Right lobe of liver (tissue), 6 donors: ENCODE results near the gene MYH14. TPM values are rescaled to one million over a fixed set of nuclear protein-coding genes. Genes with fewer than 3 reads are reported as not detected.

ENCODE experiments used
- ATAC-seq, 4 donors: fragments of 200-7000 bp; cut with Tn5 transposase; one replicate each; pipeline ENCODE4 v1.9.1; 2020; ENCODE audit warnings: mild to moderate bottlenecking in 4 of 4, moderate library complexity in 4 of 4
- DNase-seq, 3 donors: peaks; one replicate each; pipeline ENCODE4 v3.0.0-alpha.2; 2020
- H3K27ac ChIP-seq, 3 donors: fragments of 200-600 bp; one replicate each; pipeline ENCODE4 v1.8.0; 2022
- H3K27me3 ChIP-seq, 2 donors: fragments of 200-600 bp; one replicate each; pipeline ENCODE4 v1.8.0; 2022
- H3K36me3 ChIP-seq, 4 donors: fragments of 200-600 bp; sonication (generic) in 1 of 4; one replicate each; pipeline versions ENCODE4 v1.5.1 to v1.8.0; 2017 to 2022; ENCODE audit warnings: control low read depth in 1 of 4
- H3K4me1 ChIP-seq, 4 donors: fragments of 200-600 bp; sonication (generic) in 1 of 4; one replicate each; pipeline versions ENCODE4 v1.5.1 to v1.8.0; 2017 to 2022; ENCODE audit warnings: control low read depth in 1 of 4
- H3K4me3 ChIP-seq, 3 donors: fragments of 200-600 bp; one replicate each; pipeline ENCODE4 v1.8.0; 2022
- H3K9me3 ChIP-seq, 4 donors: fragments of 200-600 bp; sonication (generic) in 1 of 4; one replicate each; pipeline versions ENCODE4 v1.5.1 to v1.8.0; 2017 to 2022; ENCODE audit warnings: control low read depth in 1 of 4
- CTCF ChIP-seq, 4 donors: fragments of 200-600 bp in 3 of 4; fragments of 450-650 bp in 1 of 4; IDR thresholded peaks; one replicate each; pipeline versions ENCODE4 v1.5.1 to v1.8.0; 2016 to 2022; ENCODE audit warnings: antibody characterized with exemption in 4 of 4, mild to moderate bottlenecking in 2 of 4
- POLR2A ChIP-seq: fragments of 450-650 bp; IDR thresholded peaks from one replicate; pipeline ENCODE4 v1.6.1; 2017; ENCODE audit warnings: antibody characterized with exemption, mild to moderate bottlenecking
- WGBS: methylation state at CpG from one replicate; pipeline ENCODE4 v1.1.6; 2018; ENCODE audit warnings: low coverage, low lambda C conversion rate; ENCODE audit not compliant: insufficient coverage; ENCODE audit errors: missing lambda C conversion rate; 5-methylcytosine and 5-hydroxymethylcytosine counted together
- intact Hi-C, 2 donors: fragments of 100-400 bp; cut with DNase I; formaldehyde crosslinking; loops; one replicate each; pipeline versions ENCODE4 v1.11.2 to v1.14.1; 2022
- total RNA-seq, 6 experiments: library from RNA; depleted of rRNA in 2 of 6; stranded (reverse); fragments of >200 nt in 2 of 6; fragmentation: NEBNext Ultra II Directional in 3 of 6; extraction: Animal tissue kit (Norgen Biotek cat#: 25700) in 3 of 6; gene quantifications; one replicate each; pipeline versions ENCODE4 v1.1.0 to v1.2.4, GENCODE V29; 2016 to 2023
- donor health status: DM: no; HTN: yes; CAD: no.
- donor health status: DM: no; HTN: no; CAD: no.
- donor health status: DM: no; HTN: no; CAD: no.
- donor health status: DM: no; HTN: yes; CAD: no.
- donor health status: DM: no; HTN: yes; CAD: no.

The MYH14 gene
- total RNA-seq, 6 experiments from 2014 or later, result 49.1 to 89.0 (median 65.8) TPM

GRCh38 chr19:50178859-50179537, 24.4 kb upstream of the MYH14 start:
- TF ChIP-seq POLR2A, result no peak
- TF ChIP-seq CTCF (IDR thresholded peaks at IDR 0.05), result no peak
- intact Hi-C loops, result no loop called here

GRCh38 chr19:50181121-50181520, 22.3 kb upstream of the MYH14 start:
- no peaks in the 10 kb centered on the region for H3K4me1 ChIP-seq
- no peaks in the 10 kb centered on the region for H3K27me3 ChIP-seq
- H3K4me3 ChIP-seq, result no peak overlapping the region
- no peaks in the 10 kb centered on the region for H3K36me3 ChIP-seq
- DNase-seq, result no peak
- H3K27ac ChIP-seq, result no peak overlapping the region
- TF ChIP-seq CTCF (IDR thresholded peaks at IDR 0.05) (no peak), POLR2A (no peak)
- ATAC-seq, result no peak
- intact Hi-C loops, result no loop called here
- H3K9me3 ChIP-seq, result no peaks in the 10 kb centered on the region
- 49% methylated on average over 5 of the region's 5 CpGs for WGBS

More at GRCh38 chr19:50178859-50179537, 24.4 kb upstream of the MYH14 start:
- DNase-seq (no peak), ATAC-seq (no peak)
- WGBS, result 59% methylated on average over 8 of the region's 9 CpGs
- no peaks in the 10 kb centered on the region for H3K9me3 ChIP-seq
- no peak overlapping the region for H3K27ac ChIP-seq
- H3K4me1 ChIP-seq, result no peaks in the 10 kb centered on the region
- H3K4me3 ChIP-seq, result no peak overlapping the region
- no peaks in the 10 kb centered on the region for H3K27me3 ChIP-seq
- no peaks in the 10 kb centered on the region for H3K36me3 ChIP-seq

GRCh38 chr19:50184196-50184595, 19.2 kb upstream of the MYH14 start:
- 13% methylated on average over 1 of the region's 1 CpG for WGBS
- Histone ChIP-seq H3K27me3 (no peaks in the 10 kb centered on the region), H3K36me3 (no peaks in the 10 kb centered on the region), H3K27ac (no peak overlapping the region), H3K4me1 (no peaks in the 10 kb centered on the region), H3K9me3 (no peaks in the 10 kb centered on the region), H3K4me3 (no peak overlapping the region)
- TF ChIP-seq POLR2A (no peak), CTCF (IDR thresholded peaks at IDR 0.05) (no peak)
- ATAC-seq (no peak), DNase-seq (no peak)
- intact Hi-C loops, result no loop called here

GRCh38 chr19:50187937-50188336, 15.5 kb upstream of the MYH14 start:
- H3K27me3 ChIP-seq, result no peaks in the 10 kb centered on the region

More at GRCh38 chr19:50187937-50188336, 15.5 kb upstream of the MYH14 start:
- no peak overlapping the region for H3K27ac ChIP-seq
- no peaks in the 10 kb centered on the region for H3K4me1 ChIP-seq
- H3K9me3 ChIP-seq, result no peaks in the 10 kb centered on the region
- DNase-seq (no peak), ATAC-seq (no peak)
- WGBS, result 51% methylated on average over 3 of the region's 13 CpGs
- H3K4me3 ChIP-seq, result no peak overlapping the region
- intact Hi-C loops, result no loop called here
- TF ChIP-seq CTCF (IDR thresholded peaks at IDR 0.05) (no peak), POLR2A (no peak)
- no peaks in the 10 kb centered on the region for H3K36me3 ChIP-seq
